ENCODE data around the gene RHOF.

DNA sequence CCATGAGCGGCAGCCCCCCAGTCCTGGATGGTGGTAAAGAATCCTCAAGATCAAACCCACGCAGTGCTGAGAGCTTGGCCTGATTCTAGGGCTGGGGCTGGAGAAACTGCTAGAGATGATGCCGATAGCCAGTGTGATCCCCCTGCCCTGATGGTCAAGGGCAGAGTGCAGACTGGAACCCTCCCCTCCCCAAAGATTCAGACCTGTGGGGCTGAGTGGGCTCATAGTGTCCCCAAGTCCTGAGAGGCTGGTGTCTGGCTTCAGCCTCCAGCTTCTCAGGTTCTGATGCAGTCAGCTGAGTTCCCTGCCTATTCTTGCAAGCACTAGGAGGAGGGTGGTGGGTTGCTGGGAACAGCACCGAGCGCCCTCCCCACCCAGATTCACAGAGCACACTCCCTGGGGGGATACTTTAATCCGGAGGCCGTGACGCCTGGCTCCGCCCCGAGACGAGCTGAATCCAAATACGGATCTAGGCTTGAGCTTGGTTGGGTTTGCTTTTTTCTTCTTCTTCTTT, 11.9 kb downstream of the RHOF start:
- TF ChIP-seq, protein P1, sequence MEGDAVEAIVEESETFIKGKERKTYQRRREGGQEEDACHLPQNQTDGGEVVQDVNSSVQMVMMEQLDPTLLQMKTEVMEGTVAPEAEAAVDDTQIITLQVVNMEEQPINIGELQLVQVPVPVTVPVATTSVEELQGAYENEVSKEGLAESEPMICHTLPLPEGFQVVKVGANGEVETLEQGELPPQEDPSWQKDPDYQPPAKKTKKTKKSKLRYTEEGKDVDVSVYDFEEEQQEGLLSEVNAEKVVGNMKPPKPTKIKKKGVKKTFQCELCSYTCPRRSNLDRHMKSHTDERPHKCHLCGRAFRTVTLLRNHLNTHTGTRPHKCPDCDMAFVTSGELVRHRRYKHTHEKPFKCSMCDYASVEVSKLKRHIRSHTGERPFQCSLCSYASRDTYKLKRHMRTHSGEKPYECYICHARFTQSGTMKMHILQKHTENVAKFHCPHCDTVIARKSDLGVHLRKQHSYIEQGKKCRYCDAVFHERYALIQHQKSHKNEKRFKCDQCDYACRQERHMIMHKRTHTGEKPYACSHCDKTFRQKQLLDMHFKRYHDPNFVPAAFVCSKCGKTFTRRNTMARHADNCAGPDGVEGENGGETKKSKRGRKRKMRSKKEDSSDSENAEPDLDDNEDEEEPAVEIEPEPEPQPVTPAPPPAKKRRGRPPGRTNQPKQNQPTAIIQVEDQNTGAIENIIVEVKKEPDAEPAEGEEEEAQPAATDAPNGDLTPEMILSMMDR (IDR thresholded peaks at IDR 0.05), result no peak
- TF ChIP-seq ZFX (IDR thresholded peaks at IDR 0.05; ENCODE audit: borderline replicate concordance), result no peak

All from 22Rv1 (cell line).